Activated CD8-positive, alpha-beta T cell treated with anti-CD3 and anti-CD28 coated beads for 36 hours (primary cell): ENCODE measurements around the gene DNAJC1. TPM values are rescaled to one million over a fixed set of nuclear protein-coding genes. Genes with fewer than 3 reads are reported as not detected.
A peak's percentile ranks its signal among the peaks of the same experiment; 100 is the strongest.

Experiments used
- ATAC-seq: fragments of 200-7000 bp; cut with Tn5 transposase; one replicate; pipeline ENCODE4 v1.10.0; 2021; ENCODE audit warnings: mild to moderate bottlenecking, moderate library complexity
- CTCF ChIA-PET: fragments of 350-600 bp; sonication (Branson Sonifier 250); formaldehyde crosslinking; loops from one replicate; lab custom pipeline; 2021; ENCODE audit warnings: antibody characterized with exemption; lab: Charles Lee
- POLR2A ChIA-PET: fragments of 350-600 bp; sonication (Branson Sonifier 250); formaldehyde crosslinking; loops from one replicate; lab custom pipeline; 2021; ENCODE audit warnings: antibody characterized with exemption; lab: Charles Lee
- DNase-seq: peaks from one replicate; pipeline ENCODE4 v3.0.0-alpha.2; 2020
- H3K27ac Mint-ChIP-seq: one replicate; pipeline ENCODE4 v1.8.0; 2021; ENCODE audit warnings: mild to moderate bottlenecking, mixed read lengths
- H3K27me3 Mint-ChIP-seq: one replicate; pipeline ENCODE4 v1.8.0; 2021; ENCODE audit warnings: mixed read lengths
- H3K36me3 Mint-ChIP-seq: one replicate; pipeline ENCODE4 v1.8.0; 2021; ENCODE audit warnings: low read depth, mixed read lengths
- H3K4me1 Mint-ChIP-seq: one replicate; pipeline ENCODE4 v1.8.0; 2021; ENCODE audit warnings: low read depth, mixed read lengths
- H3K4me3 Mint-ChIP-seq: one replicate; pipeline ENCODE4 v1.8.0; 2021; ENCODE audit warnings: mild to moderate bottlenecking, moderate library complexity, mixed read lengths
- H3K9me3 Mint-ChIP-seq: one replicate; pipeline ENCODE4 v1.8.0; 2021; ENCODE audit warnings: mixed read lengths
- intact Hi-C: fragments of 100-400 bp; cut with micrococcal nuclease; formaldehyde crosslinking; loops from one replicate; pipeline ENCODE4 v1.10.0; 2022
- total RNA-seq, 2 experiments: library from RNA; stranded (reverse); gene quantifications; one replicate each; pipeline ENCODE4 v1.2.3, GENCODE V29; 2021
- TF ChIP-seq, protein P1 (sequence below): fragments of 200-600 bp; IDR thresholded peaks from one replicate; pipeline ENCODE4 v1.8.0; 2022; ENCODE audit warnings: antibody characterized with exemption, mild to moderate bottlenecking

DNAJC1 gene, protein sequence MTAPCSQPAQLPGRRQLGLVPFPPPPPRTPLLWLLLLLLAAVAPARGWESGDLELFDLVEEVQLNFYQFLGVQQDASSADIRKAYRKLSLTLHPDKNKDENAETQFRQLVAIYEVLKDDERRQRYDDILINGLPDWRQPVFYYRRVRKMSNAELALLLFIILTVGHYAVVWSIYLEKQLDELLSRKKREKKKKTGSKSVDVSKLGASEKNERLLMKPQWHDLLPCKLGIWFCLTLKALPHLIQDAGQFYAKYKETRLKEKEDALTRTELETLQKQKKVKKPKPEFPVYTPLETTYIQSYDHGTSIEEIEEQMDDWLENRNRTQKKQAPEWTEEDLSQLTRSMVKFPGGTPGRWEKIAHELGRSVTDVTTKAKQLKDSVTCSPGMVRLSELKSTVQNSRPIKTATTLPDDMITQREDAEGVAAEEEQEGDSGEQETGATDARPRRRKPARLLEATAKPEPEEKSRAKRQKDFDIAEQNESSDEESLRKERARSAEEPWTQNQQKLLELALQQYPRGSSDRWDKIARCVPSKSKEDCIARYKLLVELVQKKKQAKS
- 10 to 100 TPM; 19.3 to 23.7 TPM for total RNA-seq

DNA sequence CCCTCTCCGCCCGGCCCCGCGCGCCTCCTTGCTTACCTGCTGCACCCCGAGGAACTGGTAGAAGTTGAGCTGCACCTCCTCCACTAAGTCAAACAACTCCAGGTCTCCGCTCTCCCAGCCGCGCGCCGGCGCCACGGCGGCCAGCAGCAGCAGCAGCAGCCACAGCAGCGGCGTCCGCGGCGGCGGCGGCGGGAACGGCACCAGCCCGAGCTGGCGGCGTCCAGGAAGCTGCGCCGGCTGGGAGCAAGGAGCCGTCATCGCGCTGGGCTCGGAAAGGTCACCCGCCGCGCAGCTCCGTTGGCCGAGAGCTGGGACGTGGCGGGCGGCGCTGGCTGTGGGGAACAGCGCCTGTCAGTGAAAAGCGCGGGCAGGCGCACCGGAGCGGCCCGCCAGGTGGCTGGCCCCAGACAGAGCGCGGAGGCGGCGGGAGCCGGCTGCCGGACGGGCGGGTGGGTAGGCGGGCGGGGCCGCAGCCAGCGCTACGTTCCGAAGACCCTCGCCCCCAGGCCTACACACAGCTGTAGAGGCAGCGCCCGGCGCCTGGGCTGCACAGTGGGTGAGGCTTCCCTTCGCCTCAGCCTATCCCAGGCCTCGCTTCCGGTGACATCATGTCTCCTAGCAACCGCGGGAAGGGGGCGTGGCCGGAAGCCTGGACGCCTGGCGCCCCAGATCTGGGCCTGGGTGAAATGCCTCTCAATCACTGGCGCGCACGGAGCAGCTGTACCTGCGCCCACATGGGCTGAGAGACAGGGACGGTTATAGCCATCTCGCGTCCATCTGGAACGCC, at the start of gene DNAJC1:
Gene DNAJC1, minus strand, starts transcription at position 554 of the 787 bp plus-strand sequence. Its CDS starts 296 bp downstream, at position 258.
- Mint-ChIP-seq H3K27ac (peak within 1 kb of the TSS; percentile 92), H3K36me3 (peaks cover 7% of the 10 kb centered on the region), H3K9me3 (peaks cover 5% of the 10 kb centered on the region), H3K4me3 (peak within 1 kb of the TSS; percentile 89), H3K4me1 (peaks cover 27% of the 10 kb centered on the region), H3K27me3 (peaks cover 4% of the 10 kb centered on the region)
- POLR2A ChIA-PET = interaction anchor here (0.6 to 1.9 kb wide), 10 partner anchors 10 to 544 kb away, joined by 3 to 10 read pairs (median 3); no protein-coding TSS in a partner anchor
- CTCF ChIA-PET = interaction anchor here (0.7 to 5.0 kb wide), 9 partner anchors 10 to 985 kb away, joined by 3 to 19 read pairs (median 4); no protein-coding TSS in a partner anchor
- DNase-seq = peak; percentile 99
- intact Hi-C loops = loop anchor here (5.0 to 10.0 kb wide), 4 partner anchors 221 to 984 kb away; no protein-coding TSS in a partner anchor
- TF ChIP-seq, protein P1, sequence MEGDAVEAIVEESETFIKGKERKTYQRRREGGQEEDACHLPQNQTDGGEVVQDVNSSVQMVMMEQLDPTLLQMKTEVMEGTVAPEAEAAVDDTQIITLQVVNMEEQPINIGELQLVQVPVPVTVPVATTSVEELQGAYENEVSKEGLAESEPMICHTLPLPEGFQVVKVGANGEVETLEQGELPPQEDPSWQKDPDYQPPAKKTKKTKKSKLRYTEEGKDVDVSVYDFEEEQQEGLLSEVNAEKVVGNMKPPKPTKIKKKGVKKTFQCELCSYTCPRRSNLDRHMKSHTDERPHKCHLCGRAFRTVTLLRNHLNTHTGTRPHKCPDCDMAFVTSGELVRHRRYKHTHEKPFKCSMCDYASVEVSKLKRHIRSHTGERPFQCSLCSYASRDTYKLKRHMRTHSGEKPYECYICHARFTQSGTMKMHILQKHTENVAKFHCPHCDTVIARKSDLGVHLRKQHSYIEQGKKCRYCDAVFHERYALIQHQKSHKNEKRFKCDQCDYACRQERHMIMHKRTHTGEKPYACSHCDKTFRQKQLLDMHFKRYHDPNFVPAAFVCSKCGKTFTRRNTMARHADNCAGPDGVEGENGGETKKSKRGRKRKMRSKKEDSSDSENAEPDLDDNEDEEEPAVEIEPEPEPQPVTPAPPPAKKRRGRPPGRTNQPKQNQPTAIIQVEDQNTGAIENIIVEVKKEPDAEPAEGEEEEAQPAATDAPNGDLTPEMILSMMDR = no peak
- ATAC-seq = peak; percentile 93

DNA sequence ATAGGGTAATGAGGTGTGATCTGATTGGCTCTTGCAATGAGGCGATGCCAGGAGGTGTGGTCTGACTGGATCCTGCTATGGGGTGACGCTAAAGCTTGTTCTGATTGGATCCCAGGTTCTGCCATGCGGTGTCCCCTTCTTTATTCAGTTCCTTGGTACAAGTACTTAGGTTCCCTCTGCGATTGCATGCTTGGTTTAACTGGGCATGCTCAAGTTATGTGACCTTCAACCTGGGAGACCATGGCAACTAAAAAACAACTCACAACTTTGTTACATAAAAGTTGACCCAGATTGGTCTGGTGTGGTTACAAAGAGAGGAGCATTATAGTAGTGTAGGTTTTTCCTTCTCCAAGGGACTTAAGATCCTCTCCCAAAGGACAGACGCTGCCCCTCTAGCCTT, 49.5 kb upstream of the DNAJC1 start:
- H3K9me3 Mint-ChIP-seq = no peaks in the 10 kb centered on the region
- ATAC-seq (no peak), DNase-seq (no peak)
- H3K27me3 Mint-ChIP-seq = peaks cover 2% of the 10 kb centered on the region
- intact Hi-C loops = no loop called here
- H3K4me3 Mint-ChIP-seq = no peak overlapping the region
- POLR2A ChIA-PET = no interaction called here
- H3K4me1 Mint-ChIP-seq = no peaks in the 10 kb centered on the region
- H3K36me3 Mint-ChIP-seq = no peaks in the 10 kb centered on the region
- H3K27ac Mint-ChIP-seq = no peak overlapping the region
- TF ChIP-seq, protein P1 = no peak
- CTCF ChIA-PET = no interaction called here

DNA sequence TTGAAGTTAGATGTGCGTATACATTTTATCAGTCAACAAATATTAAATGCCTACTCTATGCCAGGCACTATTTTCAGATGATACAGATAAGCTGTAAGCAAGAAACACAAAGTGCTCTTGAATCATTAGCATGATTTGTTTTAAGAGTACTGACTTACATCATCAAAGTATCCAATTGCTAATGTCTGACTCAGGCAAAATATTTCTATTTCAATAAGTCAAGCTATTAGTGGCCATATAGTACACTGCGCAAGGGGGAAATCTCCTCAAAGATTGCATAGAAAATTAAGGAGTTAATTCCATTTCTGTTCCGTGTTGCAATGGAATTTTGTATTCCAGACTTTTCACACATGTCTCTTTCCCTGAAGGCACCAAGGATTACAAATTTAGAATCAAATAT, 46.1 kb upstream of the DNAJC1 start:
- intact Hi-C loops = no loop called here
- TF ChIP-seq, protein P1 = no peak
- no peaks in the 10 kb centered on the region for H3K27me3 Mint-ChIP-seq
- H3K9me3 Mint-ChIP-seq = no peaks in the 10 kb centered on the region
- no peak overlapping the region for H3K27ac Mint-ChIP-seq
- no peaks in the 10 kb centered on the region for H3K4me1 Mint-ChIP-seq
- no peak for ATAC-seq
- no peak for DNase-seq
- no peaks in the 10 kb centered on the region for H3K36me3 Mint-ChIP-seq
- CTCF ChIA-PET = no interaction called here
- H3K4me3 Mint-ChIP-seq = no peak overlapping the region
- POLR2A ChIA-PET = no interaction called here

DNA sequence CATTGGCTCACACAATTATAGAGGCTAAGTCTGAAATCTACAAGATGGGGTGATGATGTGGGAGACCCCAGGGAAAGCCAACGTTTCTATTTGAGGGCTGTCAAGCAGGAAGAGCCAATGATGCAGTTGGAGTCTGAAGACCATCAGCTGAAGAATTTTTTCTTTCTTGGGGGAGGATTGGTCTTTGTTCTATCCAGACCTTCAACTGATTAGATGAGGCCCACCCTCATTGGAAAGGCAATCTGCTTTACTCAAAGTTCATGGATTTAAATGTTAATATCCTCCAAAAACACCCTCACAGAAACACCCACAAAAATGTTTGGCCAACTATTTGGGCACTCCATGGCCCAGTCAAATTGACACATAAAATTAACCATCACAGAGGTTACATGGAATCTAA, 44.3 kb upstream of the DNAJC1 start:
- DNase-seq (no peak), ATAC-seq (no peak)
- TF ChIP-seq, protein P1 = no peak
- no peaks in the 10 kb centered on the region for H3K36me3 Mint-ChIP-seq
- H3K4me1 Mint-ChIP-seq = no peaks in the 10 kb centered on the region
- ChIA-PET POLR2A (no interaction called here), CTCF (no interaction called here)
- H3K27ac Mint-ChIP-seq = no peak overlapping the region
- no peaks in the 10 kb centered on the region for H3K9me3 Mint-ChIP-seq
- intact Hi-C loops = no loop called here
- peaks cover 8% of the 10 kb centered on the region for H3K27me3 Mint-ChIP-seq
- H3K4me3 Mint-ChIP-seq = no peak overlapping the region
